ENCODE data around the gene ZNRF1.

DNA sequence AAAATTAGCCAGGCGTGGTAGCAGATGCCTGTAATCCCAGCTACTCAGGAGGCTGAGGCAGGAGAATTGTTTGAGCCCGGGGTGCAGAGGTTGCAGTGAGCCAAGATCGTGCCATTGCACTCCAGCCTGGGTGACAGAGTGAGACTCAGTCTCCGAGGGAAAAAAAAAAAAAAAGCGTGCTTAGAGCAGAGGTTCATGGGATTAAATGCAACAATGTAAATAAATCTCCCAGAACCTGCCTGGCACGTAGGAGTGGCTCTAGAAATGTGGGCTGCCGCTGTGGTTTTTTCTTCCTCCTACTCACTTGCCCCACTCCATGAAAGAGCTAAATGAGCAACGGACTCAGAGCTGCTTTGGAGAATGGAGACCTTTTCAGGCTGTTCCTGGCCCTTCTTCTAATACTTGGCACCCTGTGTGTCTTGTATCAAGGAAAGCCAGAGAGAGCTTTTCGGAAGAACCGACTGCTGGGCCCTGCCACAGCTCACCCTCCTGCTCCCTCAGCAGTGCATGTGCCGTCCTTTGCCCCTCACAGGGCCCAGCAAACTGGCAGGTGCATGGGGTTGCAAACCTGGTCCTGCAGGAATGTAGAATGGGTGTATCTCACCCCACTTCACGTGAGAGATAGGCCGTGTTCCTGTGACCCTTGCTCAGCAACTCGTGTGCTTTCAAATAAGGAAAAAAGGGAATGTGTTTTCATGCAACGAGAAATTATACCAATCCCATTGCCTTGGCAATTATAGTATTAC is 65.8 kb downstream of the ZNRF1 start:
- TF ChIP-seq, protein P1, sequence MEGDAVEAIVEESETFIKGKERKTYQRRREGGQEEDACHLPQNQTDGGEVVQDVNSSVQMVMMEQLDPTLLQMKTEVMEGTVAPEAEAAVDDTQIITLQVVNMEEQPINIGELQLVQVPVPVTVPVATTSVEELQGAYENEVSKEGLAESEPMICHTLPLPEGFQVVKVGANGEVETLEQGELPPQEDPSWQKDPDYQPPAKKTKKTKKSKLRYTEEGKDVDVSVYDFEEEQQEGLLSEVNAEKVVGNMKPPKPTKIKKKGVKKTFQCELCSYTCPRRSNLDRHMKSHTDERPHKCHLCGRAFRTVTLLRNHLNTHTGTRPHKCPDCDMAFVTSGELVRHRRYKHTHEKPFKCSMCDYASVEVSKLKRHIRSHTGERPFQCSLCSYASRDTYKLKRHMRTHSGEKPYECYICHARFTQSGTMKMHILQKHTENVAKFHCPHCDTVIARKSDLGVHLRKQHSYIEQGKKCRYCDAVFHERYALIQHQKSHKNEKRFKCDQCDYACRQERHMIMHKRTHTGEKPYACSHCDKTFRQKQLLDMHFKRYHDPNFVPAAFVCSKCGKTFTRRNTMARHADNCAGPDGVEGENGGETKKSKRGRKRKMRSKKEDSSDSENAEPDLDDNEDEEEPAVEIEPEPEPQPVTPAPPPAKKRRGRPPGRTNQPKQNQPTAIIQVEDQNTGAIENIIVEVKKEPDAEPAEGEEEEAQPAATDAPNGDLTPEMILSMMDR (IDR thresholded peaks at IDR 0.05), result no peak
- TF ChIP-seq POLR2AphosphoS5 (IDR thresholded peaks at IDR 0.05), result no peak
- TF ChIP-seq POLR2A (IDR thresholded peaks at IDR 0.05), result no peak

All from suprapubic skin (tissue), 4 donors.